ENCODE data around the gene KLHL36. TPM values are rescaled to one million over a fixed set of nuclear protein-coding genes. Genes with fewer than 3 reads are reported as not detected.

The KLHL36 gene
- total and polyA plus RNA-seq, 9 of the 15 experiments (the other 6 are each of a cell fraction or from before 2014, with no cell fraction given) = 2.1 to 51.2 (median 18.5) TPM

DNA sequence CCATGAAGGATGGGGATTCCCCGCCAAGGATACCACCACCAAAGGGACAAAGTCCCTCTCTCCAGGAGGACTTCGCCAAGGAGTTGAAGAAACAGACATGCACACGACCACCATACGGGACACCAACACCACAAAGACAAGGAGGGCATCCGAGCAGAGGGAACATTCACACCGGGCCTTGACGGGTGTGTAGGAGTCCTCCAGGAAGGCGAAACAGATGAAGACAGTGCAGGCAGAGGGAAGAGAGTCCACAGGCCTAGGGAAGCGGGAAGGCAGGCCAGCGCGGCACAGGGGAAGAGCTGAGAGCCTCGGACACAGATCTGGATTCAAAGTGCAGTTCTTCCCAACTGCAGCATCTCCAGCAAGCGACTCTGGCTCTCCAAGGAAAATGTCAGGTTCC, 41.2 kb upstream of the KLHL36 start:
- no peak for TF ChIP-seq NFXL1 (CRISPR knock-in tag; IDR thresholded peaks at IDR 0.05)
- TF ChIP-seq TCFL5 (CRISPR knock-in tag; conservative IDR thresholded peaks at IDR 0.05) = no peak
- TF ChIP-seq, protein P1, sequence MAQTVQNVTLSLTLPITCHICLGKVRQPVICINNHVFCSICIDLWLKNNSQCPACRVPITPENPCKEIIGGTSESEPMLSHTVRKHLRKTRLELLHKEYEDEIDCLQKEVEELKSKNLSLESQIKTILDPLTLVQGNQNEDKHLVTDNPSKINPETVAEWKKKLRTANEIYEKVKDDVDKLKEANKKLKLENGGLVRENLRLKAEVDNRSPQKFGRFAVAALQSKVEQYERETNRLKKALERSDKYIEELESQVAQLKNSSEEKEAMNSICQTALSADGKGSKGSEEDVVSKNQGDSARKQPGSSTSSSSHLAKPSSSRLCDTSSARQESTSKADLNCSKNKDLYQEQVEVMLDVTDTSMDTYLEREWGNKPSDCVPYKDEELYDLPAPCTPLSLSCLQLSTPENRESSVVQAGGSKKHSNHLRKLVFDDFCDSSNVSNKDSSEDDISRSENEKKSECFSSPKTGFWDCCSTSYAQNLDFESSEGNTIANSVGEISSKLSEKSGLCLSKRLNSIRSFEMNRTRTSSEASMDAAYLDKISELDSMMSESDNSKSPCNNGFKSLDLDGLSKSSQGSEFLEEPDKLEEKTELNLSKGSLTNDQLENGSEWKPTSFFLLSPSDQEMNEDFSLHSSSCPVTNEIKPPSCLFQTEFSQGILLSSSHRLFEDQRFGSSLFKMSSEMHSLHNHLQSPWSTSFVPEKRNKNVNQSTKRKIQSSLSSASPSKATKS (CRISPR knock-in tag; IDR thresholded peaks at IDR 0.05) = no peak
- TF ChIP-seq THAP12 (CRISPR knock-in tag; IDR thresholded peaks at IDR 0.05) = 0 out of 2 replicates have a peak, but pooled peaks have one; percentile 31
- TF ChIP-seq POLR2AphosphoS2 (IDR thresholded peaks at IDR 0.05; ENCODE audit: low read length) = no peak
- TF ChIP-seq ZNF609 (CRISPR knock-in tag; IDR thresholded peaks at IDR 0.05; ENCODE audit: borderline replicate concordance) = no peak
- TF ChIP-seq HSF4 (CRISPR knock-in tag; IDR thresholded peaks at IDR 0.05; ENCODE audit: borderline replicate concordance) = no peak
- no peak for TF ChIP-seq ZNF184 (CRISPR knock-in tag; IDR thresholded peaks at IDR 0.05)
- 94% methylated on average over 13 of the region's 13 CpGs for WGBS (ENCODE audit: insufficient coverage, low coverage, missing lambda C conversion rate)
- Histone ChIP-seq H3K9me3 (replicated peaks; ENCODE audit: control insufficient read depth, insufficient read depth, low read depth, low read length) (peaks cover 3% of the 10 kb centered on the region), H3K4me1 (replicated peaks in 1 of 2; ENCODE audit: control insufficient read depth in 2 of 2, insufficient read depth in 2 of 2, low read length in 2 of 2) (peaks cover 41 to 43% of the 10 kb centered on the region in 2 experiments), H3K36me3 (ENCODE audit: control insufficient read depth, insufficient read depth, low read length) (peaks cover 23% of the 10 kb centered on the region), H3K4me2 (ENCODE audit: insufficient read depth, low read length) (no peak overlapping the region; the same call in 1 of the 2 replicates), H3K4me3 (no peak overlapping the region), H3K9me1 (ENCODE audit: control insufficient read depth, insufficient read depth, low read length) (no peaks in the 10 kb centered on the region), H3K79me2 (ENCODE audit: control insufficient read depth, insufficient read depth, low read length) (peaks cover 83% of the 10 kb centered on the region), H3K27ac (ENCODE audit: extremely low read depth, low read depth, low read length) (peak overlapping the region; percentile 53), H2AFZ (ENCODE audit: low read depth, low read length) (no peak overlapping the region), H4K20me1 (replicated peaks; ENCODE audit: control insufficient read depth, insufficient read depth, low read length) (no peaks in the 10 kb centered on the region), H3K27me3 (ENCODE audit: control insufficient read depth in 2 of 2, insufficient read depth in 2 of 2, low read length in 2 of 2) (no peaks in the 10 kb centered on the region), H3K9ac (ENCODE audit: insufficient read depth in 1 of 2, low read depth in 2 of 2, low read length in 2 of 2) (0 out of 4 replicates have a peak overlapping the region, but pooled peaks of 1 of the 2 experiments have one; percentile 39)
- no peak for ATAC-seq
- POLR2A ChIA-PET = interaction anchor here (0.5 kb wide), 1 partner anchor 595 kb away, joined by 3 read pairs; no protein-coding TSS in a partner anchor
- in situ Hi-C loops (cut with MboI) (no loop called here), intact Hi-C loops (cut with micrococcal nuclease) (no loop called here)
- CTCF ChIA-PET (ENCODE audit: low intra/inter-chr PET ratio) = no interaction called here
- no peak for FAIRE-seq
- no TSS peak for BruUV-seq (replicated peaks)
- no peak for DNase-seq (ENCODE audit: extremely low read depth in 1 of 4, low spot score in 3 of 4)
